Left lung (tissue), 10 donors: ENCODE results near the gene RSRC1. TPM values are rescaled to one million over a fixed set of nuclear protein-coding genes. Genes with fewer than 3 reads are reported as not detected.
A peak's percentile ranks its signal among the peaks of the same experiment; 100 is the strongest.

Experiments
- ATAC-seq: fragments of 200-7000 bp; cut with Tn5 transposase; one replicate; pipeline ENCODE4 v1.9.1; 2020; ENCODE audit warnings: moderate library complexity
- DNase-seq, 4 donors: peaks; one replicate each; pipeline ENCODE4 v3.0.0-alpha.2; 2013 to 2020
- H3K27ac ChIP-seq, 2 donors: fragments of 200-600 bp; sonication (generic) in 1 of 2; one replicate each; pipeline versions ENCODE4 v1.5.0 to v1.8.0; 2020 to 2021
- H3K27me3 ChIP-seq, 2 donors: fragments of 200-600 bp; sonication (generic) in 1 of 2; one replicate each; pipeline versions ENCODE4 v1.5.0 to v1.8.0; 2020 to 2021
- H3K36me3 ChIP-seq, 2 donors: fragments of 200-600 bp; sonication (generic) in 1 of 2; one replicate each; pipeline versions ENCODE4 v1.5.0 to v1.8.0; 2020 to 2021
- H3K4me1 ChIP-seq, 2 donors: fragments of 200-600 bp; one replicate each; pipeline ENCODE4 v1.8.0; 2021
- H3K4me3 ChIP-seq, 2 donors: fragments of 200-600 bp; sonication (generic) in 1 of 2; one replicate each; pipeline versions ENCODE4 v1.5.0 to v1.8.0; 2020 to 2021; ENCODE audit warnings: mild to moderate bottlenecking in 1 of 2
- H3K9me3 ChIP-seq, 2 donors: fragments of 200-600 bp; sonication (generic) in 1 of 2; one replicate each; pipeline versions ENCODE4 v1.5.0 to v1.8.0; 2020 to 2021
- CTCF ChIP-seq, 2 donors: fragments of 200-600 bp; sonication (generic) in 1 of 2; IDR thresholded peaks; one replicate each; pipeline versions ENCODE4 v1.5.0 to v1.8.0; 2021; ENCODE audit warnings: antibody characterized with exemption in 2 of 2
- intact Hi-C, 2 donors: fragments of 100-400 bp; cut with DNase I; formaldehyde crosslinking; loops; one replicate each; pipeline versions ENCODE4 v1.11.2 to v1.14.2; 2022
- polyA plus RNA-seq, 6 donors: library from polyadenylated mRNA; unstranded; fragments of 120-200 nt; gene quantifications; one replicate each; pipeline ENCODE4 v1.2.1, GENCODE V29; 2013; ENCODE audit not compliant: insufficient read length in 6 of 6
- total RNA-seq, 2 donors: library from RNA; stranded (reverse); fragmentation: NEBNext Ultra II Directional; extraction: Animal tissue kit (Norgen Biotek cat#: 25700); gene quantifications; one replicate each; pipeline ENCODE4 v1.2.1, GENCODE V29; 2021
- donor health status: DM: no; HTN: yes; CAD: no.
- donor health status: DM: no; HTN: no; CAD: no.

Gene RSRC1
- total and polyA plus RNA-seq, 8 donors = 23.7 to 30.7 (median 27.6) TPM

- Histone ChIP-seq H3K4me1 (peaks cover 0 to 5% of the 10 kb centered on the region in 2 donors), H3K9me3 (no peaks in the 10 kb centered on the region), H3K36me3 (no peaks in the 10 kb centered on the region), H3K27me3 (no peaks in the 10 kb centered on the region), H3K4me3 (no peak overlapping the region), H3K27ac (no peak overlapping the region)
- no peak for TF ChIP-seq CTCF (IDR thresholded peaks at IDR 0.05)
- ATAC-seq (no peak), DNase-seq (no peak)
- intact Hi-C loops = no loop called here
Observed at GRCh38 chr3:158452334-158452733, 342.4 kb downstream of the RSRC1 start.

- no peak overlapping the region for H3K27ac ChIP-seq
- no peaks in the 10 kb centered on the region for H3K36me3 ChIP-seq
- H3K4me1 ChIP-seq = peaks cover 0 to 5% of the 10 kb centered on the region in 2 donors
- H3K27me3 ChIP-seq = no peaks in the 10 kb centered on the region
- DNase-seq (no peak), ATAC-seq (no peak)
- H3K9me3 ChIP-seq = no peaks in the 10 kb centered on the region
- intact Hi-C loops = no loop called here
- H3K4me3 ChIP-seq = no peak overlapping the region
- TF ChIP-seq CTCF (IDR thresholded peaks at IDR 0.05) = no peak
Observed at GRCh38 chr3:158453004-158453403, 343.1 kb downstream of the RSRC1 start.

- Histone ChIP-seq H3K4me1 (peaks cover 0 to 5% of the 10 kb centered on the region in 2 donors), H3K36me3 (no peaks in the 10 kb centered on the region), H3K4me3 (no peak overlapping the region), H3K9me3 (no peaks in the 10 kb centered on the region), H3K27ac (no peak overlapping the region), H3K27me3 (no peaks in the 10 kb centered on the region)
- ATAC-seq (no peak), DNase-seq (no peak)
- intact Hi-C loops = no loop called here
- no peak for TF ChIP-seq CTCF (IDR thresholded peaks at IDR 0.05)
Observed at GRCh38 chr3:158453865-158454264, 344.0 kb downstream of the RSRC1 start.

- H3K27me3 ChIP-seq = no peaks in the 10 kb centered on the region
- no peak overlapping the region for H3K27ac ChIP-seq
- ATAC-seq = no peak
- no peaks in the 10 kb centered on the region for H3K36me3 ChIP-seq
- peak in 1 of 4 donors; percentile 17 for DNase-seq
- H3K4me1 ChIP-seq = peaks cover 0 to 5% of the 10 kb centered on the region in 2 donors
- TF ChIP-seq CTCF (IDR thresholded peaks at IDR 0.05) = no peak
- intact Hi-C loops = no loop called here
- H3K4me3 ChIP-seq = no peak overlapping the region
- H3K9me3 ChIP-seq = no peaks in the 10 kb centered on the region
Observed at GRCh38 chr3:158455406-158455805, 345.5 kb downstream of the RSRC1 start.

- no peak for TF ChIP-seq CTCF (IDR thresholded peaks at IDR 0.05)
- Histone ChIP-seq H3K4me1 (peaks cover 0 to 5% of the 10 kb centered on the region in 2 donors), H3K27ac (no peak overlapping the region), H3K9me3 (no peaks in the 10 kb centered on the region), H3K27me3 (no peaks in the 10 kb centered on the region), H3K36me3 (no peaks in the 10 kb centered on the region), H3K4me3 (no peak overlapping the region)
- no peak for DNase-seq
- no peak for ATAC-seq
- intact Hi-C loops = no loop called here
Observed at GRCh38 chr3:158456114-158456513, 346.2 kb downstream of the RSRC1 start.
